Mesothelial cell of epicardium (in vitro differentiated cells): ENCODE data around the gene CLEC2A. TPM values are rescaled to one million over a fixed set of nuclear protein-coding genes. Genes with fewer than 3 reads are reported as not detected.

Experiments
- DNase-seq, 2 experiments: peaks; one replicate each; pipeline ENCODE4 v3.0.0; 2021; ENCODE audit warnings: low spot score in 2 of 2; ENCODE audit not compliant: unreplicated experiment in 2 of 2
- H3K27ac Mint-ChIP-seq: 2 replicates; pipeline ENCODE4 v1.8.0; 2021; ENCODE audit warnings: mixed read lengths
- H3K27me3 Mint-ChIP-seq: 2 replicates; pipeline ENCODE4 v1.8.0; 2021; ENCODE audit warnings: low read depth, mixed read lengths
- H3K36me3 Mint-ChIP-seq: 2 replicates; pipeline ENCODE4 v1.8.0; 2021; ENCODE audit warnings: mixed read lengths
- H3K4me1 Mint-ChIP-seq: 2 replicates; pipeline ENCODE4 v1.8.0; 2021; ENCODE audit warnings: mixed read lengths
- H3K4me3 Mint-ChIP-seq: 2 replicates; pipeline ENCODE4 v1.8.0; 2021; ENCODE audit warnings: mild to moderate bottlenecking, moderate library complexity, mixed read lengths
- H3K9me3 Mint-ChIP-seq: 2 replicates; pipeline ENCODE4 v1.8.0; 2021; ENCODE audit warnings: mixed read lengths
- CTCF ChIP-seq: fragments of 200-600 bp; sonication (generic); IDR thresholded peaks from one replicate; pipeline ENCODE4 v1.5.0; 2021; ENCODE audit warnings: antibody characterized with exemption; ENCODE audit not compliant: unreplicated experiment
- total RNA-seq: library from RNA; stranded (reverse); gene quantifications from 3 replicates; pipeline ENCODE4 v1.2.1, GENCODE V29; 2021

CLEC2A gene
- total RNA-seq, 1 donor from 2014 or later, result 0.29 TPM

GRCh38 chr12:9868951-9869306, 63.2 kb downstream of the CLEC2A start:
- H3K9me3 Mint-ChIP-seq, result peaks cover 7% of the 10 kb centered on the region
- H3K27ac Mint-ChIP-seq, result no peak overlapping the region
- no peak for DNase-seq
- H3K4me3 Mint-ChIP-seq, result no peak overlapping the region
- no peaks in the 10 kb centered on the region for H3K36me3 Mint-ChIP-seq
- H3K27me3 Mint-ChIP-seq, result no peaks in the 10 kb centered on the region
- TF ChIP-seq CTCF, result no peak
- H3K4me1 Mint-ChIP-seq, result peaks cover 24% of the 10 kb centered on the region

- Mint-ChIP-seq H3K27ac (no peak overlapping the region), H3K4me3 (no peak overlapping the region), H3K4me1 (peaks cover 24% of the 10 kb centered on the region), H3K9me3 (peaks cover 13% of the 10 kb centered on the region), H3K27me3 (no peaks in the 10 kb centered on the region), H3K36me3 (no peaks in the 10 kb centered on the region)
- no peak for TF ChIP-seq CTCF
- DNase-seq, result no peak
These were observed 63.8 kb downstream of the CLEC2A start for GRCh38 chr12:9868311-9868801.

- Mint-ChIP-seq H3K4me3 (no peak overlapping the region), H3K27me3 (no peaks in the 10 kb centered on the region), H3K36me3 (no peaks in the 10 kb centered on the region), H3K4me1 (peaks cover 20% of the 10 kb centered on the region), H3K9me3 (peaks cover 16% of the 10 kb centered on the region), H3K27ac (no peak overlapping the region)
- DNase-seq, result no peak
- TF ChIP-seq CTCF, result no peak
These were observed 64.6 kb downstream of the CLEC2A start for GRCh38 chr12:9867531-9867930.

- no peak for TF ChIP-seq CTCF
- peaks cover 16% of the 10 kb centered on the region for H3K9me3 Mint-ChIP-seq
- peaks cover 14% of the 10 kb centered on the region for H3K4me1 Mint-ChIP-seq
- H3K27ac Mint-ChIP-seq, result no peak overlapping the region
- H3K4me3 Mint-ChIP-seq, result no peak overlapping the region
- DNase-seq, result no peak
- H3K36me3 Mint-ChIP-seq, result no peaks in the 10 kb centered on the region
- no peaks in the 10 kb centered on the region for H3K27me3 Mint-ChIP-seq
These were observed 65.3 kb downstream of the CLEC2A start for GRCh38 chr12:9866860-9867269.

GRCh38 chr12:9864913-9865675, 67.1 kb downstream of the CLEC2A start:
- no peak for DNase-seq
- Mint-ChIP-seq H3K27ac (no peak overlapping the region), H3K36me3 (no peaks in the 10 kb centered on the region), H3K4me1 (peaks cover 9% of the 10 kb centered on the region), H3K9me3 (peaks cover 16% of the 10 kb centered on the region), H3K27me3 (no peaks in the 10 kb centered on the region), H3K4me3 (no peak overlapping the region)
- TF ChIP-seq CTCF, result no peak

Other genes starting within 250 kb of the CLEC2A start
- not detected in 3 replicates for gene CLECL1, start 199.3 kb downstream of the CLEC2A start, total RNA-seq
- gene CD69, start 171.5 kb downstream of the CLEC2A start, total RNA-seq, result 0.40 to 0.78 TPM (median 0.43 TPM) in 3 replicates
- not detected in 3 replicates for gene KLRF1, start 104.9 kb downstream of the CLEC2A start, total RNA-seq
- not detected in 3 replicates for gene CLEC2B, start 63.0 kb downstream of the CLEC2A start, total RNA-seq
- not detected in 3 replicates for gene KLRF2, start 50.9 kb downstream of the CLEC2A start, total RNA-seq
- not detected in 3 replicates for gene CLEC12A, start 39.0 kb upstream of the CLEC2A start, total RNA-seq
- 0.18 to 0.51 TPM (median 0.34 TPM) in 3 replicates for gene CLEC1B, start 66.8 kb upstream of the CLEC2A start, total RNA-seq
- gene CLEC12B, start 78.3 kb upstream of the CLEC2A start, total RNA-seq, result not detected in 3 replicates
- gene CLEC9A, start 98.3 kb upstream of the CLEC2A start, total RNA-seq, result not detected in 3 replicates
- 0.32 to 0.51 TPM (median 0.49 TPM) in 3 replicates for gene CLEC1A, start 166.6 kb upstream of the CLEC2A start, total RNA-seq
- 0.11 TPM in 1 of 3 replicates, not detected in the others for gene CLEC7A, start 197.8 kb upstream of the CLEC2A start, total RNA-seq
- gene OLR1, start 239.8 kb upstream of the CLEC2A start, total RNA-seq, result 1.3 to 1.7 TPM (median 1.4 TPM) in 3 replicates
- gene TMEM52B, start 246.7 kb upstream of the CLEC2A start, total RNA-seq, result 0.97 to 1.6 TPM (median 1.1 TPM) in 3 replicates